ENCODE data around the gene CCDC110. TPM values are rescaled to one million over a fixed set of nuclear protein-coding genes. Genes with fewer than 3 reads are reported as not detected.

The CCDC110 gene
- total and polyA plus RNA-seq, 2 of the 4 experiments (the other 2 are of a cell fraction), result 0.46 to 0.90 TPM

- H3K18ac ChIP-seq (ENCODE audit: low read depth, low read length), result no peak overlapping the region
- WGBS, 2 experiments (ENCODE audit: extremely low coverage in 2 of 2, insufficient read length in 1 of 2), result no CpG with 5 or more reads among the region's 2 CpGs
- dilution Hi-C loops (cut with HindIII; ENCODE audit: low sequenced_read_pairs, unreplicated experiment), result no loop called here
Measured at GRCh38 chr4:185456131-185456530, 15.4 kb downstream of the CCDC110 start.

More at GRCh38 chr4:185456131-185456530, 15.4 kb downstream of the CCDC110 start:
- no peak overlapping the region for H3K9ac ChIP-seq (ENCODE audit: low read depth, low read length)
- no peaks in the 10 kb centered on the region for H3K79me1 ChIP-seq (ENCODE audit: low read depth in 1 of 2, low read length in 2 of 2)
- H3K56ac ChIP-seq (ENCODE audit: extremely low read depth, insufficient read depth, low read length), result no peak overlapping the region
- H3K14ac ChIP-seq (replicated peaks; ENCODE audit: low read depth, low read length), result no peak overlapping the region
- H4K20me1 ChIP-seq (ENCODE audit: insufficient read depth, low read length), result no peaks in the 10 kb centered on the region
- no peak for ATAC-seq (ENCODE audit: low read depth)
- H3K23ac ChIP-seq (ENCODE audit: low read depth, low read length), result no peak overlapping the region
- intact Hi-C loops (cut with micrococcal nuclease), result no loop called here
- no peak overlapping the region for H3K27ac ChIP-seq (ENCODE audit: insufficient read depth, low read length)
- no peak overlapping the region for H4K8ac ChIP-seq (ENCODE audit: low read depth in 2 of 2, low read length in 2 of 2)
- no peaks in the 10 kb centered on the region for H3K9me1 ChIP-seq (ENCODE audit: insufficient read depth, low read length)
- H3K4me2 ChIP-seq (ENCODE audit: low read depth, low read length), result no peak overlapping the region
- H2BK5ac ChIP-seq (ENCODE audit: low read depth, low read length, poor library complexity, severe bottlenecking), result no peak overlapping the region
- H2AK5ac ChIP-seq (ENCODE audit: low read depth, low read length), result no peak overlapping the region
- H2AFZ ChIP-seq (replicated peaks; ENCODE audit: low read length, poor library complexity), result no peak overlapping the region
- H4K5ac ChIP-seq (ENCODE audit: low read depth, low read length), result no peak overlapping the region
- ChIA-PET POLR2A (ENCODE audit: unreplicated experiment) (no interaction called here), CTCF (no interaction called here)
- BruUV-seq (replicated peaks), result no TSS peak
- no peak overlapping the region for H2BK15ac ChIP-seq (ENCODE audit: low read depth, low read length)
- no peak overlapping the region for H3K4me3 ChIP-seq (ENCODE audit: insufficient read depth, low read depth, low read length)
- H3K9me3 ChIP-seq (ENCODE audit: control insufficient read depth, insufficient read depth, low read length), result no peaks in the 10 kb centered on the region
- H3K4me1 ChIP-seq (ENCODE audit: control insufficient read depth, insufficient read depth, low read length), result no peaks in the 10 kb centered on the region
- no peaks in the 10 kb centered on the region for H3K27me3 ChIP-seq (ENCODE audit: control insufficient read depth, insufficient read depth, low read length)
- in situ Hi-C loops (cut with MboI; ENCODE audit: low sequenced_read_pairs), result no loop called here
- no peak overlapping the region for H2BK120ac ChIP-seq (ENCODE audit: low read depth, low read length)
- H2AK9ac ChIP-seq (replicated peaks; ENCODE audit: low read depth, low read length, poor library complexity), result no peak overlapping the region
- no peak overlapping the region for H4K91ac ChIP-seq (ENCODE audit: insufficient read depth, low read depth, low read length)
- no peak for TF ChIP-seq SMC3 (IDR thresholded peaks at IDR 0.05; ENCODE audit: low read depth, low read length)
- TF ChIP-seq MXI1 (IDR thresholded peaks at IDR 0.05; ENCODE audit: borderline replicate concordance, low read depth, low read length), result no peak
- no peak for TF ChIP-seq BHLHE40 (IDR thresholded peaks at IDR 0.05; ENCODE audit: low read depth, low read length)
- no peak for TF ChIP-seq FOS (IDR thresholded peaks at IDR 0.05; ENCODE audit: low read depth, low read length)
- no peak for TF ChIP-seq MAFK (IDR thresholded peaks at IDR 0.05; ENCODE audit: low read depth, low read length)
- no peak for TF ChIP-seq POLR2A (IDR thresholded peaks at IDR 0.05; ENCODE audit: low read depth, low read length)
- H2BK20ac ChIP-seq (ENCODE audit: low read depth, low read length), result no peak overlapping the region
- DNase-seq, result no peak
- H3K4ac ChIP-seq (ENCODE audit: low read depth, low read length), result no peak overlapping the region
- no peaks in the 10 kb centered on the region for H3K36me3 ChIP-seq (ENCODE audit: control insufficient read depth, insufficient read depth, low read length)
